ENCODE results near the gene NT5M. TPM values are rescaled to one million over a fixed set of nuclear protein-coding genes. Genes with fewer than 3 reads are reported as not detected.

The NT5M gene
- total RNA-seq, 4 donors from 2014 or later: 1.7 to 3.1 (median 2.3) TPM

- TF ChIP-seq POLR2A (IDR thresholded peaks at IDR 0.05): no peak
- TF ChIP-seq, protein P1, sequence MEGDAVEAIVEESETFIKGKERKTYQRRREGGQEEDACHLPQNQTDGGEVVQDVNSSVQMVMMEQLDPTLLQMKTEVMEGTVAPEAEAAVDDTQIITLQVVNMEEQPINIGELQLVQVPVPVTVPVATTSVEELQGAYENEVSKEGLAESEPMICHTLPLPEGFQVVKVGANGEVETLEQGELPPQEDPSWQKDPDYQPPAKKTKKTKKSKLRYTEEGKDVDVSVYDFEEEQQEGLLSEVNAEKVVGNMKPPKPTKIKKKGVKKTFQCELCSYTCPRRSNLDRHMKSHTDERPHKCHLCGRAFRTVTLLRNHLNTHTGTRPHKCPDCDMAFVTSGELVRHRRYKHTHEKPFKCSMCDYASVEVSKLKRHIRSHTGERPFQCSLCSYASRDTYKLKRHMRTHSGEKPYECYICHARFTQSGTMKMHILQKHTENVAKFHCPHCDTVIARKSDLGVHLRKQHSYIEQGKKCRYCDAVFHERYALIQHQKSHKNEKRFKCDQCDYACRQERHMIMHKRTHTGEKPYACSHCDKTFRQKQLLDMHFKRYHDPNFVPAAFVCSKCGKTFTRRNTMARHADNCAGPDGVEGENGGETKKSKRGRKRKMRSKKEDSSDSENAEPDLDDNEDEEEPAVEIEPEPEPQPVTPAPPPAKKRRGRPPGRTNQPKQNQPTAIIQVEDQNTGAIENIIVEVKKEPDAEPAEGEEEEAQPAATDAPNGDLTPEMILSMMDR (IDR thresholded peaks at IDR 0.05): peak; percentile 95 to 100 (median 98)
- Histone ChIP-seq H3K27me3 (peaks cover 0 to 21% (median 0%) of the 10 kb centered on the region in 4 donors), H3K4me1 (peaks cover 0 to 24% (median 0%) of the 10 kb centered on the region in 3 donors), H3K9me3 (peaks cover 0 to 5% (median 4%) of the 10 kb centered on the region in 3 donors), H3K36me3 (no peaks in the 10 kb centered on the region), H3K27ac (no peak overlapping the region), H3K4me3 (no peak overlapping the region)
- no peak for DNase-seq
- WGBS, 2 donors: 51 to 59% methylated on average over 6 to 7 of the region's 10 CpGs
- intact Hi-C loops (cut with DNase I): loop anchor here (5.0 to 10.0 kb wide), 3 partner anchors 138 to 286 kb away; partner anchors contain the start of gene RASD1
Observed at GRCh38 chr17:17356149-17356930, 53.2 kb downstream of the NT5M start.

GRCh38 chr17:17356931-17357270, 53.7 kb downstream of the NT5M start:
- no peak for DNase-seq
- intact Hi-C loops (cut with DNase I): loop anchor here (5.0 to 10.0 kb wide), 3 partner anchors 138 to 285 kb away; partner anchors contain the start of gene RASD1
- Histone ChIP-seq H3K4me3 (no peak overlapping the region), H3K27me3 (peaks cover 0 to 19% (median 0%) of the 10 kb centered on the region in 4 donors), H3K36me3 (no peaks in the 10 kb centered on the region), H3K4me1 (peaks cover 0 to 20% (median 0%) of the 10 kb centered on the region in 3 donors), H3K9me3 (peaks cover 0 to 5% (median 4%) of the 10 kb centered on the region in 3 donors), H3K27ac (no peak overlapping the region)
- TF ChIP-seq, protein P1 (IDR thresholded peaks at IDR 0.05): no peak
- TF ChIP-seq POLR2A (IDR thresholded peaks at IDR 0.05): no peak
- 78 to 92% methylated on average over 9 to 10 of the region's 10 CpGs for WGBS, 2 donors

DNA sequence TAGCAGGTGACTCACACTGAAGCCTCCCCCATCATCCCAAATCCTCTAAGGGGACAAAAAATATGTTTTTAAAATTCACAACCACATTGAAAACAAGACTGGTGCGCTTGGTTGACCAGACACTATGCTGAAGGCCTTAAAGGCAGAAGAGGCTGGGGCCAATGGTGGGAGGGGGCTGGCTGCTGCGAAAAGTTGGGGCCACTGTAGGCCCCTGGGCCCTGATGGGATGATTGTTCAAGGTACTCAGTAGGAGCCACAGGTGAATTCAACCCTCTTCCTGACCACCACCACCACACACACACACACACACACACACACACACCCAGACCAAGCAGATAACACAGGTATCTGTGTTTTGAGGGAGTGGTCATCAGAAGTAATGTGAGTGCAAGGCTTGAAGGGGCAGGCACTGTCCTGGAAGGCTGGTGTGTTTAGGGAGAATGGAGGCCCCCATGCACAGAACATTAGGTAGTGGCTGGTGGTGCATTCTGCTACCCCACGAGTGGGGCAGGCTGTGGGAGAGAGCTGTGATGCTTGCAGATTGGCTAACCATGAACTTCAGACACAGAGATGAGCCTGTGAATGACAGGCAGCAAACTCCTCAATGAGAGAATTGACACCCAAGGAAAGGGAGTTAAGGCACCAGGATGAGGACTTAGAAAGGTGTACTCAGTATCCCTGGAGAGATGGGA, 55.0 kb downstream of the NT5M start:
- Histone ChIP-seq H3K4me3 (no peak overlapping the region), H3K27me3 (peaks cover 0 to 20% (median 0%) of the 10 kb centered on the region in 4 donors), H3K9me3 (peaks cover 0 to 5% (median 4%) of the 10 kb centered on the region in 3 donors), H3K4me1 (peaks cover 0 to 13% (median 0%) of the 10 kb centered on the region in 3 donors), H3K36me3 (no peaks in the 10 kb centered on the region), H3K27ac (no peak overlapping the region)
- DNase-seq: no peak
- 50 to 69% methylated on average over 2 to 3 of the region's 3 CpGs for WGBS, 2 donors
- TF ChIP-seq POLR2A (IDR thresholded peaks at IDR 0.05): no peak
- TF ChIP-seq, protein P1 (IDR thresholded peaks at IDR 0.05): no peak
- intact Hi-C loops (cut with DNase I): loop anchor here (5.0 to 10.0 kb wide), 3 partner anchors 137 to 284 kb away; partner anchors contain the start of gene RASD1

DNA sequence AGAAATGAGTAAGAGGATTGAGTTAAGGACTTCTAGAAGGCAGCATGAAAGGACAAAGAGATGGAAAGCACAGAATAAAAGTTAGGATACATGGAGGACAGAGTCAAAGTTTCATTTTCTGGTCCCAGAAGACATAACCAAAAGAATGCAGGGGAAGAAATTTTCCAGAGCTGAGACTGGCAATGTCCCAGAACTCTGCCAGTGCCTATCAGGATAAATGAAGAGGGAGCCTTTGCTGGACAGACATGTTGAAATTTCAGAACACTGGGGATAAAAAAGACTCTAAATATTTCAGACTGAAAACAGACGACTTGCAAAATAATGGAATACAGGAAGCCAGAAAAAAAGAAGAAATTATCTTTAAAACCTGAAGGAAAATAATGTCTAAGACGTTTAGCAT, 55.7 kb downstream of the NT5M start:
- intact Hi-C loops (cut with DNase I): loop anchor here (5.0 to 10.0 kb wide), 3 partner anchors 136 to 283 kb away; partner anchors contain the start of gene RASD1
- H3K27ac ChIP-seq: no peak overlapping the region
- DNase-seq: no peak
- 45 to 47% methylated on average over 2 of the region's 2 CpGs for WGBS, 2 donors
- H3K4me1 ChIP-seq: peaks cover 0 to 17% (median 0%) of the 10 kb centered on the region in 3 donors
- peaks cover 0 to 5% (median 4%) of the 10 kb centered on the region in 3 donors for H3K9me3 ChIP-seq
- TF ChIP-seq, protein P1 (IDR thresholded peaks at IDR 0.05): no peak
- TF ChIP-seq POLR2A (IDR thresholded peaks at IDR 0.05): no peak
- H3K4me3 ChIP-seq: no peak overlapping the region
- peaks cover 0 to 25% (median 0%) of the 10 kb centered on the region in 4 donors for H3K27me3 ChIP-seq
- no peaks in the 10 kb centered on the region for H3K36me3 ChIP-seq
